Esophagus squamous epithelium (tissue), 4 donors: Measurements from ENCODE around the gene DRD4.

Source experiments
- POLR2A ChIP-seq, 4 donors: fragments of 450-650 bp; IDR thresholded peaks; one replicate each; pipeline ENCODE4 v1.6.1; 2017; ENCODE audit warnings: antibody characterized with exemption in 4 of 4, mild to moderate bottlenecking in 4 of 4, moderate library complexity in 3 of 4
- TF ChIP-seq, protein P1 (sequence below), 6 experiments: fragments of 450-650 bp in 4 of 6; fragments of 200-600 bp in 2 of 6; sonication (generic) in 2 of 6; IDR thresholded peaks; one replicate each; pipeline ENCODE4 v1.5.1; 2016 to 2019; ENCODE audit warnings: antibody characterized with exemption in 6 of 6, mild to moderate bottlenecking in 4 of 6, moderate library complexity in 4 of 6

DNA sequence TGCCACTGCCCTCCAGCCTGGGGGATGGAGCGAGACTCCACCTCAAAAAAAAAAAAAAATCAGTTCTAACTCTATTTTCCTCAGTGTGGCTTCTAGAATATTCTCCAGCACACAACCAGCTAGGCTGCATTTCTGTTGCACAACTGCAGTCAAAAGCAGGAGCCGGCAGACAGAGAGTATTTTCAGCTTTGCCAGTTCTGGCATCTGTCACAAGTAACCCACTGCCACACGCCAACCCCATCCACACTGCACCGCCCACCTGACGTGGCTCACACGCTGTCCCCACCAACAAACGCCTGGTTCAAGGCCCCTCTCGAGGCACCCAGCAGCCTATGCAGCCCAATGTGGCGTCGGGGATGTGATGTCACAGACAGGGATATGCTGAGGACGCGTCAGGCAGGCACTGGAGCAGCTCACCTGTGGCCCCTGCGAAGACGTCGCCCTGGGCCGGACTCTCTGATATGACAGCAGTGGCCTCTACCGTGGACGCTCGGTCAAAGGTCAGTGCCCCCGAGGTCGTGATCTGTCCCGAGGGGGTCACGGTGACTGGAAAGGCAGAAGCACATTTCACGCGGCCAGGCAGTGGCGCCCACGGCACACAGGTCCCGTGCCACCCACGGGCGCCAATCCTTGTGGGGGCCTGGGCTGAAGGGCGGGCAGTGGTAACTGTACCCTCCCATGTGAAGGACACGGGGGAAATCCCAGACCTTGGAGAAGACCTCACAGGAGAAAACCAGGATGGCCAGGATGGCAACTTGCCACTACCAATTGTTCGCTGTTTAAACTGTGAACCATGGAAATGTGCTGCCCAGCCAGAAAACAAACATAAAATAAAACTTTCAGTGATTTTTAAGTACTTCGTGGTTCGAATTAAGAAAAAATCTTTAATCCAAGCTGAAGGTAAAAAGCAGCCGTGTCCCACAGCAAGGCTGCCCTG is 42.5 kb downstream of the DRD4 start:
- TF ChIP-seq, protein P1, sequence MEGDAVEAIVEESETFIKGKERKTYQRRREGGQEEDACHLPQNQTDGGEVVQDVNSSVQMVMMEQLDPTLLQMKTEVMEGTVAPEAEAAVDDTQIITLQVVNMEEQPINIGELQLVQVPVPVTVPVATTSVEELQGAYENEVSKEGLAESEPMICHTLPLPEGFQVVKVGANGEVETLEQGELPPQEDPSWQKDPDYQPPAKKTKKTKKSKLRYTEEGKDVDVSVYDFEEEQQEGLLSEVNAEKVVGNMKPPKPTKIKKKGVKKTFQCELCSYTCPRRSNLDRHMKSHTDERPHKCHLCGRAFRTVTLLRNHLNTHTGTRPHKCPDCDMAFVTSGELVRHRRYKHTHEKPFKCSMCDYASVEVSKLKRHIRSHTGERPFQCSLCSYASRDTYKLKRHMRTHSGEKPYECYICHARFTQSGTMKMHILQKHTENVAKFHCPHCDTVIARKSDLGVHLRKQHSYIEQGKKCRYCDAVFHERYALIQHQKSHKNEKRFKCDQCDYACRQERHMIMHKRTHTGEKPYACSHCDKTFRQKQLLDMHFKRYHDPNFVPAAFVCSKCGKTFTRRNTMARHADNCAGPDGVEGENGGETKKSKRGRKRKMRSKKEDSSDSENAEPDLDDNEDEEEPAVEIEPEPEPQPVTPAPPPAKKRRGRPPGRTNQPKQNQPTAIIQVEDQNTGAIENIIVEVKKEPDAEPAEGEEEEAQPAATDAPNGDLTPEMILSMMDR (IDR thresholded peaks at IDR 0.05) = no peak
- TF ChIP-seq POLR2A (IDR thresholded peaks at IDR 0.05) = no peak
